Measurements from ENCODE around the gene SLC16A5.

GRCh38 chr17:75130632-75131277 lies 43.0 kb downstream of the SLC16A5 start:
- TF ChIP-seq POLR2A (IDR thresholded peaks at IDR 0.05) (no peak), CTCF (IDR thresholded peaks at IDR 0.05) (no peak)
